Upper lobe of left lung (tissue), 4 donors: ENCODE results near the gene UBE2F.
"Not testable (repeated sequence)": the region's sequence is repeated elsewhere in the genome, so short reads cannot be mapped to it uniquely, and the experiment has no call there.

Experiments
- CTCF ChIP-seq, 6 experiments: fragments of 450-650 bp in 4 of 6; fragments of 200-600 bp in 2 of 6; sonication (generic) in 2 of 6; IDR thresholded peaks; one replicate each; pipeline ENCODE4 v1.5.1; 2016 to 2019; ENCODE audit warnings: antibody characterized with exemption in 6 of 6
- EP300 ChIP-seq, 4 donors: sonication (generic); formaldehyde crosslinking; IDR thresholded peaks; one replicate each; pipeline ENCODE4 v1.5.1; 2017; ENCODE audit warnings: antibody characterized with exemption in 4 of 4, control low read depth in 2 of 4
- POLR2A ChIP-seq, 4 donors: fragments of 450-650 bp; IDR thresholded peaks; one replicate each; pipeline ENCODE4 v1.5.1; 2016 to 2017; ENCODE audit warnings: antibody characterized with exemption in 4 of 4, mild to moderate bottlenecking in 2 of 4
- POLR2AphosphoS5 ChIP-seq, 2 donors: sonication (generic); formaldehyde crosslinking; IDR thresholded peaks; one replicate each; pipeline ENCODE4 v1.5.1; 2017; ENCODE audit warnings: antibody characterized with exemption in 2 of 2

- not testable (repeated sequence) for TF ChIP-seq CTCF, POLR2A, POLR2AphosphoS5, EP300 (IDR thresholded peaks at IDR 0.05)
These were observed 15.5 kb upstream of the UBE2F start for GRCh38 chr2:237951354-237951753.
